Muscle of arm (tissue), 12 donors: ENCODE results near the gene NOS1AP. TPM values are rescaled to one million over a fixed set of nuclear protein-coding genes. Genes with fewer than 3 reads are reported as not detected.
"Not testable (repeated sequence)": the region's sequence is repeated elsewhere in the genome, so short reads cannot be mapped to it uniquely, and the experiment has no call there.

Source experiments
- DNase-seq: peaks from one replicate; pipeline ENCODE4 v3.0.0-alpha.2; 2013
- polyA plus RNA-seq, 12 donors: library from polyadenylated mRNA; unstranded; fragments of 120-200 nt; gene quantifications; one replicate each; pipeline ENCODE4 v1.2.1, GENCODE V29; 2013; ENCODE audit not compliant: insufficient read length in 12 of 12

The NOS1AP gene
- polyA plus RNA-seq, 12 donors, result 0.27 to 1.7 (median 0.76) TPM; not detected in 2

DNA sequence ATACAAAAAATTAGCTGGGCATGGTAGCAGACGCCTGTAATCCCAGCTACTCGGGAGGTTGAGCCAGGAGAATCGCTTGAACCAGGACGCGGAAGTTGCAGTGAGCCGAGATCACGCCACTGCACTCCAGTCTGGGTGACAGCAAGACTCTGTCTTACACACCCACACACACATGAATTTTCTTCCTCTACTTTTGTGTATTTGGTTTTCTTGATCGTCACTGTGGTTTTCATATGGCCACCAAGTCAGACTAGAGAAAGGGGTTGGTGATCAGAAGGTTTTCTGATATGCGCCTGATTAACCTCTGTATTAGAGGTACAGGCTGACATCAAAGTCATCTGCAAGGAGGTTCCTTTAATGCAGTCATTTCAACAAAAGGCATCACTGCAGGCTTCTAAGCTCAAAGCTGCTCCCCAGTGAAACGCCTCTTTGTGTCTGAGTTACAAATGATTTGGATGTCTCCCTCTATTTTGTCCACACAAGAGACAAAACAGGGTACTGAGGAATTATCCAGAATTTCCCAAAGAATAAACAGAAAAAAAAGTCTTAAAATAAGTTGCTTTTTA, 331.4 kb downstream of the NOS1AP start:
- DNase-seq, result no peak

DNA sequence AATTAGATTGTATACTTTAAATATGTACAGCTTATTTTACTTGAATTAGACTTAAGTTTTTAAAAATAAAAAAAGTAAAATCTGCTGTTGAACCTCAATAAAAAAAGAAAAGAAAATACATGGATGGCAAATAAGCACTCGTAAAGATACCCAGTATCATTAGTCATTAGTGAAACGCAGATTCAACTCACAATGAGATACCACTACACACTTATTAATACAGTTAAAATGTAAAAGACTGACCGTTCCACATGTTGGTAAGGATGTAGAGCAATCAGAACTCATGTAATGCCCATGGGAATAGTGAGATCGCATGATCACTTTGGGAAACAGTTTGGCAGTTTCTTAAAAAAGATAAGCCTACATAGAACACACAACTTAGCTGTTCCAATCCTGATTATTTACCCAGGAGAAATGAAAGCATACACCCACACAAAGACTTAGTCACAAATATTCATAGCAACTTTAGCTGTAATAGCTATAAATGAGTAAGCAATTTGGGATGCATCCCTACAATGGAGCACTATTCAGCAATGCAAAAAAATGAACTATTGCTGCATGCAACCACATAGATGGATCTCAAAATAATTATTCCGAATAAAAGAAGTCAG, 335.2 kb downstream of the NOS1AP start:
- no peak for DNase-seq

DNA sequence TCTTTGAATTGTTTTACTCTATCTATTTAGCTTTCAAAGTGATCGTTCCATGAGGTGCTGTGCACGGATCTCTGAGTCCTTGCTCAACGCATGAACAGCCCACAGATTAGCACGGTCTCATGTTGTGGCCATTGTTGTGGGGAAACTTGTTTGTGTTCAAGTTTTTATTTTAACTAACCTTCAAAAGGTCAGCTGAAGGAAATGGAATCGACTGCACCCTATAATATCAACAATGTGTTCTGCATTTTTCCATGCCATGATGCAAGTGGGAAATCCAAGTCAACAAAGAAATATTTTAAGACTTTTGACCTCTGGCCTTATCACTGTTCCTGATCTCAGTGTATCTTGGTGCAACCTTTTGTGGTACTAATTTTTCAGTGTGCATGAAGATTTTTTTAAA, 336.3 kb downstream of the NOS1AP start:
- DNase-seq, result no peak

DNA sequence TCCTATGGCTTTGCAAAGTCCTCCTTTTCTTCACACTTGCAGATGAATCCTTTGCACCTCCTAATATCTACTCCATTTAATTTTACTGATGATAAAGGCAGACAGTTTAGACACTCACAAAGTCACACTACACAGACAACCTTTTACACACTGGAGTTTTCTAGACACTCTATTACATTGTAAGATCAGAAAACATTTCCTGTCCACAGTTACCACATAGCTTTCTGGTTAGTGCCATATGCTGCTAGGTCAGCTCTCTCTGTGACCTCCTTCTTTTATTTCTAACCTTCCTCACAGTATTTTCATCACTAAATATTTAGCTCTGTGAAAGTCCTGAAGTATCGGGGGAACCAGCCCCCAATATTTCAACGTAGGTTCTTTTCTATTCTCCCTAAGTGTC, 337.3 kb downstream of the NOS1AP start:
- DNase-seq, result no peak

DNA sequence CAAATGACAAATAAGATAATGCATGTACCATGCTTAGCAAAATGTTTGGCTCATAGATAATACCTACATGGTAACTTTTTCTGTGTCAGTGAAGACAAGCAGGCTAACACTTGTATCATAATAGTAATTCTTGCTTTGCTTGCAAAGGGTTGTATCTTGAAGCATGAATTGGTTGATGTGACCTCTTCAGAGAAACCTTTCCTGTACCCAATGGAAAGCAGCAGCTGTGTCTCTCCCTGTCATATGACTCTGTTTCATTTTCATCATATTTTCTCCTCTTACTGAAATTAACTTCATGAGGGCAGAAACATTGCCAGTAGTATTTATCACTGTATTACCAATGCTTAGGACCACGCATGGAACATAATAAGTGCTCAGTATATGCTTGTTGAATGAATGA, 338.0 kb downstream of the NOS1AP start:
- no peak for DNase-seq

DNA sequence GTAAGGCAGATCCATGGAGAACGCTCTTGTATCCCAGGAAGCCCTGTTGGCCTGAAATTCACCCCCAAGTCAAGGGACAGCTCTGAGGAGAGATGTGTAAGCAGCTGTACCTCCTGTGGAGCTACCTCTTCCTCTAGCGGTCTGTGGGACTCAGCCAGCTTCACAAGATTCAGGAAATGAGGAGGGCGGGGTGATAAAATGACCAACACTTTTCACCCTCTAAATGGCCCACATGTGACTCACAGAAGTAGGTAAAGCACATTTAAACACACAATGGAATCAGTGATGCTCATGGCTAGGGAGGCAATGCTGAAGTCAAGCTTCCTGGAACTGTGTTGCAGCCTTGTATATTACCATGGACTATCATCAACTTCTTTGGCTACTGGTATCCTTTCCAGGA, 342.5 kb downstream of the NOS1AP start, which contains the start of gene SH2D1B:
Gene SH2D1B (minus strand): TSS at position 135 of the 400 bp plus-strand sequence. CDS start 120 bp downstream, at position 15.
- DNase-seq, result no peak

DNA sequence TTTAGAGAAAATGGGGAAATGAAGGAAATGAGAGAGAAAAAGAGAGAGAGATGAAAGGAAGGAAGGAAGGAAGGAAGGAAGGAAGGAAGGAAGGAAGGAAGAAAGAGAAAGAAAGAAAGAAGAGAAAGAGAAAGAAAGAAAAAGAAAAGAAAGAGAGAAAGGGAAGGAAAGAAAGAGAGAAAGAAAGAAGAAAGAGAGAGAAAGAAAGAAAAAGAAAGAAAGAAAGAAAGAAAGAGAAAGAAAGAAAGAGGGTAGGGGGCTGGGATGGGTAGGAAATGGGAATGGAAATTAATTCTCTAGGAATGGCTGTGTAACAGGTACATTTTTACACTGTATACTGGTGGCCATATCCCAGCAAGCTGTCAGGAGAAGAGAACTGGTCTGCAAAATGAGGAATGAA, 346.7 kb downstream of the NOS1AP start:
- no peak for DNase-seq

DNA sequence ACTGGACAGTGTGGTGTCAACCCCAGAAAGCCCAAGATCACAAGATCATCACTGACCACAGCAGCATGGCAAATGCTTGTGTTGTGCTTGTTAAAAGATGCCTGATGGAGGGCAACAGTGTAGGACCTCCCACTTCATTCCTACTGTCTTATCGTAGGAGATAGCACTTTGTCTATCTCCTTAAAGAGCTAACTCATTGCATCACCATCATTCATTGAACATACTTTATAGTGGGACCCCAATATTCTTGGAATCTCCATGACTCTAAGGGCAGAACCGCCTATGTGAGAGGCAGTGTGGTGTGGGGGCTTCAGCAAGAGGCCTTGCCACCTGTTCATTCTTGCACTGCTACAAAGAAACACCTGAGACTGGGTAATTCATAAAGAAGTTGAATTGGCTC, 347.4 kb downstream of the NOS1AP start:
- no peak for DNase-seq

DNA sequence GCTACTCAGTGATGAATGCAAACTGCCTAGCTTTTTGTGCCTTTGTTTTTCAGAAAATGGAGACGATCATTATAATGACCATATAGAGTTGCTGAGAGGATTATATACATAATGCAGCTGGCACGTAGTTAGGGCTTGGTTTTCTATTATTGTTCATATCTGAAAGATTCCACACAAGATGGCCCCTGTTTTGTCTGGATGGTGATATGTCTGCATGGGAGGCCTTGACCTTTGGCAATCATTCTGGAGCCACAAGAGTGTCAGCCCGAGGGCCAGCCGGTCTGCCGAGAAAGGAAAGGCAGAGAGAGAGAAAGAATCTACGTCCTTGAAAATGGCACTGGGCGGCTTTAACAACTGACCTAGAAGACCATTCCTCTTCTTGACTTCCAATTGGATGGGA, 348.2 kb downstream of the NOS1AP start:
- no peak for DNase-seq

DNA sequence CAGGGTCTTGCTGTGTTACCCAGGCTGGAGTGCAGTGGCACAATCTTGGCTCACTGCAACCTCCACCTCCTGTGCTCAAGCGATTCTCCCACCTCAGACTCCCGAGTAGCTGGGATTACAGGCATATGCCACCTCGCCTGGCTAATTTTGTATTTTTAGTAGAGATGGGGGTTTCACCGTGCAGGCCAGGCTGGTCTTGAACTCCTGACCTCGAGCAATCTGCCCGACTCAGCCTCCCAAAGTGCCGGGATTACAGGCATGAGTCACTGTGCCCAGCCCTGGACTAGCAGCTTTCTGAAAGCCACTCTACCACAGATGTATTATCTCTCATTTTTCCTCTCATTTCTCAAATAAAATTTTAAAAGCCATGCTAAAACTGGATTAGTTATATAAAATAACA, 349.1 kb downstream of the NOS1AP start:
- DNase-seq, result not testable (repeated sequence)

DNA sequence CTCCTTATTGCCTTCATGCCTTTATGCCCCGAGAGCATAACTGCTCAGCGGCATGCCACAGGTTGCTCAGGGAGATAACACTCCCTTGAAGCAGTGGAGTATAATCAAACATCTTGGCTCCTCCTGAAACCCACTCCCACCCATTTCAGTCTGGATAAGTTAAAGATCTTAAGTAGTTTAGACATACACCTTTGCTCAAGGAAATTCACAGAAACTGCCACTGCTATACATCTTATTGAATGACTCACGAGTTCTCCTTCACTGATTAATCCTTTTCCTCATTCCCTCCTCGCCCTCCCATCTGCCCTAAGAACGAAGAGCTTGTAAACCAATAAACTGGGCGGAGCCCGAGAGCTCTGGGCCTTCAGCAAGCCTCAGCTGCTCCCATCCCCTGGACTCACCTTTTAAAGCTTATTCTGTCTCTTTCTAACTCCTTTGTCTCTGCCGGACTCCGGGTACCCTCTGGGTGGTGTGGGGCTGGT, 350.0 kb downstream of the NOS1AP start:
- DNase-seq, result not testable (repeated sequence)

Other genes with a start within 250 kb of the NOS1AP start
- gene OLFML2B, start 45.8 kb upstream of the NOS1AP start, polyA plus RNA-seq, result 100 to 1,000 TPM in 5 of 12 donors, 10 to 100 TPM in 6, not detected in 1; 62.2 to 129 (median 99.8) TPM